GM18861 (cell line): ENCODE data around the gene MSI2.

ENCODE experiments used
- ATAC-seq: cut with Tn5 transposase; IDR thresholded peaks from one replicate; pipeline ENCODE4 v1.9.1; 2021; ENCODE audit not compliant: unreplicated experiment

MSI2 gene

GRCh38 chr17:57639381-57639780 is 383.1 kb downstream of the MSI2 start:
- no peak for ATAC-seq

GRCh38 chr17:57640079-57640478 is 383.8 kb downstream of the MSI2 start:
- no peak for ATAC-seq

- no peak for ATAC-seq
Observed at GRCh38 chr17:57641761-57642160, 385.4 kb downstream of the MSI2 start.

GRCh38 chr17:57643062-57643461 is 386.7 kb downstream of the MSI2 start:
- ATAC-seq = no peak

GRCh38 chr17:57644326-57644725 is 388.0 kb downstream of the MSI2 start:
- ATAC-seq = no peak

- no peak for ATAC-seq
Observed at GRCh38 chr17:57645950-57646665, 389.8 kb downstream of the MSI2 start.

GRCh38 chr17:57648720-57649119 is 392.4 kb downstream of the MSI2 start:
- no peak for ATAC-seq

GRCh38 chr17:57649191-57649590 is 392.9 kb downstream of the MSI2 start:
- no peak for ATAC-seq

- ATAC-seq = no peak
Observed at GRCh38 chr17:57649731-57650484, 393.6 kb downstream of the MSI2 start.

GRCh38 chr17:57650548-57650947 is 394.2 kb downstream of the MSI2 start:
- ATAC-seq = no peak

- ATAC-seq = no peak
Observed at GRCh38 chr17:57651451-57651850, 395.1 kb downstream of the MSI2 start.

GRCh38 chr17:57651996-57652395 is 395.7 kb downstream of the MSI2 start:
- ATAC-seq = no peak

GRCh38 chr17:57652811-57653210 is 396.5 kb downstream of the MSI2 start:
- no peak for ATAC-seq

- no peak for ATAC-seq
Observed at GRCh38 chr17:57653279-57653678, 397.0 kb downstream of the MSI2 start.

- ATAC-seq = no peak
Observed at GRCh38 chr17:57654040-57654775, 397.9 kb downstream of the MSI2 start.

- no peak for ATAC-seq
Observed at GRCh38 chr17:57655553-57655952, 399.2 kb downstream of the MSI2 start.

GRCh38 chr17:57657211-57657610 is 400.9 kb downstream of the MSI2 start:
- no peak for ATAC-seq

- no peak for ATAC-seq
Observed at GRCh38 chr17:57662041-57662440, 405.7 kb downstream of the MSI2 start.

- no peak for ATAC-seq
Observed at GRCh38 chr17:57662644-57663308, 406.5 kb downstream of the MSI2 start.

- ATAC-seq = no peak
Observed at GRCh38 chr17:57663326-57664070, 407.2 kb downstream of the MSI2 start.

GRCh38 chr17:57665128-57665527 is 408.8 kb downstream of the MSI2 start:
- ATAC-seq = no peak
